GM21360 (cell line): ENCODE results near the gene ZW10.
"Not testable (repeated sequence)": the region's sequence is repeated elsewhere in the genome, so short reads cannot be mapped to it uniquely, and the experiment has no call there.

Experiments
- ATAC-seq: cut with Tn5 transposase; IDR thresholded peaks from one replicate; pipeline ENCODE4 v1.9.1; 2021; ENCODE audit warnings: mild to moderate bottlenecking, moderate library complexity; ENCODE audit not compliant: unreplicated experiment

Gene ZW10

GRCh38 chr11:113703551-113703950 lies 69.9 kb downstream of the ZW10 start:
- ATAC-seq: not testable (repeated sequence)

GRCh38 chr11:113701491-113701890 lies 72.0 kb downstream of the ZW10 start:
- ATAC-seq: no peak

DNA sequence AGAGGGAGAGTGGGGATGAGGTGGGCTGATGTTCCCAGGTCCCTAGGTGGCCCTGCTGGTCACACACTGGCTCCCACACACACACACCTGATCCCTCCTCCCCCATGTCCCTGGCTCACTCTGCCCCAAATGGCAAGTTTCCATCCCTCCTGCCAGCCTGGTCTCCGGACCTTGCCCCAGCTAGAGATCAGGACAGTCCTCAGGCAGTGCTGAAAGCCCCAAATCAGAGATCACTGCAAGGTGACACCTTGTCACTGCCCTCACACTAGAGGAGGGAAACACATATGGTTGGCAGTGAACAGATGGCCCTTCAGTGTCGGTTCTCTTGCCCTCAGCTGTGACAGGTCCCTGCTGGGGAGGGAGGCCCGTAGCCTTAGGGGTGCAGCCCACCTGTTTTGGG lies 75.0 kb downstream of the ZW10 start:
- no peak for ATAC-seq

DNA sequence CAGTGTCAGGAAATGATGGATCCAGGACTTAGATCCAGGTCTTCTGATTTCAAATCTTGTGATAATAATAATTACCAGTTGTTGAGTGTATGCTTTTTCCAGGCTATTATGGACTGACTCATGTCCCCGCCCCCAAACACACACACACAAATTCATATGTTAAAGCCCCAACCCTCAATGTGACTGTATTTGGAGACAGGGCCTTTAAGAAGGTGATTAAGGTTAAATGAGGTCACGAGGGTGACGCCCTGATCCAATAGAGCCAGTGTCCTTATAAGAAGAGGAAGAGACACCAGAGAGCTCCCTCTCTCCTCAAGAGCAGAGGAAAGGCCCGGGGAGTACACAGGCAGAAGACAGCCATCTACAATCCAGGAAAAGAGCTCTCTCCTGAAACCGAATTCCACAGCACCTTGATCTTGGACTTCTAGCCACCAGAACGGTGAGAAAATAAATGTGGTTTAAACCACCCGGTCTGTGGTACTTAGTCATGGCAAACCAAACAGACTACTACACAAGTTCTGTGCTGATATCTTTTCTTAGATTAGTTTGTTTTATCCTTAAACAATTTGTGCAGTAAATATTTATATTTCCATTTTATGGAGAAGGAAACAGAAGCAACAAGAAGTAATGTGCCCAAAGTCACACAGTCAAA lies 75.6 kb downstream of the ZW10 start:
- no peak for ATAC-seq

DNA sequence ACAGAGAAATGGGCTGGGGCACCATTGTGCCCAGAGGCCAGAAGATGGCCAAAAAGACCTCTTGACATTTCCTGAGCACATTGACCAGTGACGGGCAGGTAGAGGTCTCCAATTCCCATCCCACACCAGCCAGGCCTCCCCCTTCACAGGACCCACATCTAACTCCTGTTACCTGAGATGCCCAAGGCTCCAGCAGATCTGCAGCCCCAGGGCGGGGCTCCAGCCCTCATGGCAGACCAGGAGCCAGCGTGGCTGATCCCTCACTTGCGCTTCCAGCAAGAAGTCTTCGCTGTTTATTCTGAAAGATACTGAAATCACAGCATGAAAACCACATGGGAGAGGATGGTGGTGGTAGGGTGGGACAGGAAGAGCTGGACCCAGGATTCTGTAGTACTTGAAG lies 76.4 kb downstream of the ZW10 start:
- no peak for ATAC-seq

- ATAC-seq: no peak
These were observed 78.3 kb downstream of the ZW10 start for GRCh38 chr11:113695207-113695606.

DNA sequence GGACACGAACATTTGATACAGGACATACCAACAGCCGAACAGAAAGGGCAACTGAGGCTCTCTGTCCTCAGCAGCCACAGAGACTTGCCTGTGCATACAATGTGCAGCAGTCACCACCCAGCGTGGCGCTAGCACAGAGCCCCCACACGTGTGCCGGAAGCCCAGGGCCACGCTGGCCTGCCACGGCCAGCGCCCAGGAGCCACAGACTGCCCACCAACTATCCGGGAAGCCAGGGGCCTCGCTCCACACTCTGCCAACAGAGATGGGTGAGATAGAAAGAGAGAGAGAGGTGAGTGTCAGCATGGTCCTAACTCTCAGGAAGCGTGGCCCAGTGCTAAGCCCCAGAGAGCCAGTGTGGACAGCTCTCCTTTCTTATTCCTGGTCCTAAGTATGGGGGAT lies 79.1 kb downstream of the ZW10 start:
- no peak for ATAC-seq

GRCh38 chr11:113693030-113693429 lies 80.5 kb downstream of the ZW10 start:
- ATAC-seq: no peak

DNA sequence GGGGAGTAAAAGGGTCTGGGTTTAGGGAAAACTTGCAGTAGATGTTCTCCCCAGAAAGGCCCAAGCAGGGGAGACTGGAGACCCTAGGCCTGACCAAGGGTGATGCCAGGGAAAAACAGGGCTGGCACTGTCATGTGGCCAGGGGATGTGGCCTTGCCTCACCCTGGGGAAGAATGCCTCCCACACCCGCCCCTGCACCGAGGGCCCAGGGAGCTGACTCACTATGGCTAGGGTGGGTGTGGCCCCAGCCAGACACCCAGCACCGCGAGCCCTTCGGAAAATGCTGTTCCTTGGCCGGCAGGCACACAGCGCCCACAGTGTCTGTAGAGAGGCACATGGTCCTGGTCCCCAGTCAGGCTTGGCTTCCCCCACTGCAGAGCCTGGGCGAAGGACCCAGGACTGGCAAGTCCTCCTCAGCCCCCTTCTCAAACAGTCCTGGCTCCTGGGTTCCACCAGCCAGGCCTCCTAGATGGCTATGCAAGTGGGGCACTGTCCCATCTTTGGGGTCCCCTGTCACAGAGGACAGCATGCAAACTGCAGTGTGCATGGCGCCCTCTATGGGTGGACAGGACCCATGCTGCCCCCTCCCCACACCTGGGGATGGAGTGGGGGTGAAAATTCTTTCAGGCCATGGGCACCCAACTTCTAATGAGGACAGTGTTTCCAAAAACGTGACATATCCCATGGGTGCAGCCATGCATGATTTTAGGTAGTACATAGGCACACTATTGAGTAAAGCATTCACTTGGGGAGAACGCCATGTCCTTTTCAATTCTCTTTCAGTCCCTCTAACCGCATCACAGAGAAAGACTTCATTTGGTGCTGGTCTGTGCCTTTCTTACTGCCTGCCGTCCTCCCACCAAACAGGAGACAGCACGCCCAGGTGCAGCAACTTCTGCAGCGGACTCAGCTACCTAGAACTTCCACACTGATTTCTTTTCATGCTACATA lies 82.6 kb downstream of the ZW10 start:
- ATAC-seq: no peak

- ATAC-seq: no peak
These were observed 83.5 kb downstream of the ZW10 start for GRCh38 chr11:113689768-113690618.

GRCh38 chr11:113685654-113686359 lies 87.7 kb downstream of the ZW10 start:
- ATAC-seq: no peak

- no peak for ATAC-seq
These were observed 89.0 kb downstream of the ZW10 start for GRCh38 chr11:113684496-113684895.

DNA sequence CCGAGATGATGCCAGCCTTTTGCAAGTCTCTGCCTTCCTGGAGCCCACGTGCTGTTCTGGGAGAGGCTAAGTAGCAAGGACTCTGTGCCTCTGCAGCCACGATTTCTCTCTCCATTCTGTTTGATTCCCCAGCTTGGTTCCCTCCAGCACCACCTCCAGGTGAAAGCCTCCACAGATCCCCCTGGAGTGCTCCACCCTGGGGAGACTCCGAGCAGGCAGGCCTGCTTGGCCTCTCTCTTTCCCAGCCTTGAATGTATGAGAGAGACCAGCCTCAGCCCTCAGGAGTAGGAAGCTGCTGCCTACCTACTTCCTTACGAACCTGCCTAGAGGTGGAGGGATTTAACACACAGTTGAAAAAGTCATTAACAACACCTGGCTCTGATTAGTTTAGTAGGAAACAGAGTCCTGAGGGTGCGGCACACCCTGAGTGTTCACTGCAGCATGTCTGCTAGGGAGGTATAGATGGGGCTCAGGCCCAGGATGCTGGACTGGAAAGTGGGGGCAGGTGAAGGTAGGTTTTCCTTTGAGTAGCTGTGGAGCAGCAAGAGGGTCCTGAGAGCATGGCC lies 89.9 kb downstream of the ZW10 start:
- no peak for ATAC-seq
